H1 (cell line): ENCODE measurements around the gene ACACB. TPM values are rescaled to one million over a fixed set of nuclear protein-coding genes. Genes with fewer than 3 reads are reported as not detected.

Experiments used
- CTCF ChIA-PET: fragments of 300-600 bp; sonication (Branson Sonifier 250); formaldehyde crosslinking; loops from one replicate; lab custom pipeline; 2021; ENCODE audit not compliant: partially characterized antibody; lab: Charles Lee
- POLR2A ChIA-PET: fragments of 300-600 bp; sonication (Branson Sonifier 250); formaldehyde crosslinking; loops from one replicate; lab custom pipeline; 2021; ENCODE audit warnings: inconsistent platforms; ENCODE audit not compliant: partially characterized antibody; lab: Charles Lee
- DNase-seq, 2 experiments: peaks; one replicate each; pipeline versions ENCODE4 v3.0.0 to v3.0.0-alpha.2; 2010 to 2022; ENCODE audit warnings: low spot score in 2 of 2, low read depth in 1 of 2, mixed read lengths in 1 of 2
- FAIRE-seq: peaks from 2 replicates; lab custom pipeline; 2011; peaks lifted over from hg19 to GRCh38; lab: Jason Lieb, UNC
- H2AFZ ChIP-seq: 2 replicates; pipeline ENCODE4 v1.8.1; 2012; ENCODE audit warnings: low read length, inconsistent platforms
- H2AK5ac ChIP-seq: 2 replicates; pipeline ENCODE4 v1.6.1; 2013; ENCODE audit warnings: low read depth, low read length
- H2BK120ac ChIP-seq: replicated peaks from 2 replicates; pipeline ENCODE3; 2013; ENCODE audit warnings: low read depth, low read length, inconsistent platforms
- H2BK12ac ChIP-seq: 2 replicates; pipeline ENCODE4 v1.6.1; 2013; ENCODE audit warnings: low read depth, low read length
- H2BK15ac ChIP-seq: 2 replicates; pipeline ENCODE4 v1.6.1; 2013; ENCODE audit warnings: low read length
- H2BK20ac ChIP-seq: 2 replicates; pipeline ENCODE4 v1.6.1; 2013; ENCODE audit warnings: low read length
- H2BK5ac ChIP-seq: 2 replicates; pipeline ENCODE4 v1.6.1; 2013; ENCODE audit warnings: low read depth, low read length
- H3K14ac ChIP-seq: 2 replicates; pipeline ENCODE4 v1.6.1; 2013; ENCODE audit warnings: inconsistent platforms; ENCODE audit not compliant: insufficient read length
- H3K18ac ChIP-seq: 2 replicates; pipeline ENCODE4 v1.6.1; 2013; ENCODE audit warnings: low read length; ENCODE audit errors: extremely low read depth
- H3K23ac ChIP-seq: 2 replicates; pipeline ENCODE4 v1.6.1; 2013; ENCODE audit warnings: inconsistent platforms; ENCODE audit not compliant: insufficient read length
- H3K23me2 ChIP-seq: 2 replicates; pipeline ENCODE4 v1.6.1; 2013; ENCODE audit warnings: low read depth, low read length
- H3K27ac ChIP-seq: 2 replicates; pipeline ENCODE4 v1.6.1; 2011; ENCODE audit warnings: low read depth, low read length, inconsistent platforms
- H3K27me3 ChIP-seq, 4 experiments: replicated peaks in 1 of 4; 1 replicate in 1 of 4; 2 replicates in 3 of 4; pipeline versions ENCODE4 v1.6.1 to v1.8.1; 2011 to 2013; ENCODE audit warnings: low read length in 3 of 4, mild to moderate bottlenecking in 3 of 4, inconsistent platforms in 2 of 4, mixed read lengths in 2 of 4, moderate library complexity in 1 of 4; ENCODE audit not compliant: control insufficient read depth in 3 of 4, insufficient read depth in 3 of 4; ENCODE audit errors: extremely low read depth in 1 of 4
- H3K36me3 ChIP-seq, 4 experiments: 2 replicates each; pipeline versions ENCODE4 v1.6.1 to v1.8.1; 2011 to 2013; ENCODE audit warnings: mild to moderate bottlenecking in 4 of 4, low read length in 3 of 4, moderate library complexity in 2 of 4, control low read depth in 1 of 4, inconsistent platforms in 1 of 4; ENCODE audit not compliant: insufficient read depth in 4 of 4, control insufficient read depth in 2 of 4
- H3K4ac ChIP-seq: replicated peaks from 2 replicates; pipeline ENCODE3; 2013; ENCODE audit warnings: low read length, low read depth, mixed read lengths, inconsistent platforms; ENCODE audit not compliant: insufficient read length
- H3K4me1 ChIP-seq, 4 experiments: replicated peaks in 1 of 4; 1 replicate in 1 of 4; 2 replicates in 3 of 4; pipeline versions ENCODE4 v1.6.1 to v1.8.1; 2011 to 2013; ENCODE audit warnings: low read length in 3 of 4, inconsistent platforms in 2 of 4, mixed read lengths in 1 of 4; ENCODE audit not compliant: insufficient read depth in 4 of 4, control insufficient read depth in 3 of 4
- H3K4me2 ChIP-seq, 2 experiments: 2 replicates each; pipeline versions ENCODE4 v1.6.1 to v1.8.1; 2011 to 2013; ENCODE audit warnings: low read depth in 2 of 2, low read length in 2 of 2, control low read depth in 1 of 2, inconsistent platforms in 1 of 2, mild to moderate bottlenecking in 1 of 2; ENCODE audit not compliant: insufficient read depth in 1 of 2
- H3K4me3 ChIP-seq, 4 experiments: fragments of 200-600, 300-600 bp in 1 of 4; sonication (generic), shearing (Covaris generic), sonication (Bioruptor Twin) in 1 of 4; 2 replicates each; pipeline versions ENCODE4 v1.5.1 to v1.8.1; 2011 to 2016; ENCODE audit warnings: low read length in 4 of 4, low read depth in 3 of 4, control low read depth in 2 of 4, inconsistent platforms in 2 of 4, mild to moderate bottlenecking in 2 of 4, mixed read lengths in 1 of 4, moderate library complexity in 1 of 4; ENCODE audit not compliant: insufficient read depth in 2 of 4; ENCODE audit errors: extremely low read depth in 1 of 4
- H3K56ac ChIP-seq: replicated peaks from 2 replicates; pipeline ENCODE3; 2013; ENCODE audit warnings: low read depth, mild to moderate bottlenecking, mixed read lengths, low read length, inconsistent platforms; ENCODE audit not compliant: insufficient read length
- H3K79me1 ChIP-seq: 2 replicates; pipeline ENCODE4 v1.6.1; 2013; ENCODE audit warnings: low read depth, low read length, control low read depth
- H3K79me2 ChIP-seq, 2 experiments: 2 replicates each; pipeline versions ENCODE4 v1.6.1 to v1.8.1; 2012 to 2013; ENCODE audit warnings: low read length in 2 of 2, mild to moderate bottlenecking in 2 of 2, inconsistent platforms in 1 of 2; ENCODE audit not compliant: insufficient read depth in 2 of 2, control insufficient read depth in 1 of 2
- H3K9ac ChIP-seq, 4 experiments: replicated peaks in 1 of 4; 1 replicate in 1 of 4; 2 replicates in 3 of 4; pipeline versions ENCODE4 v1.6.1 to v1.8.1; 2011 to 2013; ENCODE audit warnings: low read depth in 3 of 4, low read length in 3 of 4, control low read depth in 2 of 4, mild to moderate bottlenecking in 2 of 4, moderate library complexity in 2 of 4, inconsistent platforms in 1 of 4; ENCODE audit errors: extremely low read depth in 1 of 4
- H3K9me3 ChIP-seq, 2 experiments: 2 replicates each; pipeline versions ENCODE4 v1.6.1 to v1.8.1; 2012 to 2013; ENCODE audit warnings: mild to moderate bottlenecking in 2 of 2, moderate library complexity in 2 of 2, control low read depth in 1 of 2, inconsistent platforms in 1 of 2, low read depth in 1 of 2, low read length in 1 of 2, mixed read lengths in 1 of 2; ENCODE audit not compliant: insufficient read depth in 2 of 2
- H4K20me1 ChIP-seq, 2 experiments: replicated peaks in 1 of 2; 2 replicates each; pipeline versions ENCODE3 to v1.8.1; 2011 to 2013; ENCODE audit warnings: inconsistent platforms in 2 of 2, low read length in 2 of 2, mild to moderate bottlenecking in 1 of 2; ENCODE audit not compliant: insufficient read depth in 2 of 2, control insufficient read depth in 1 of 2
- H4K5ac ChIP-seq: 2 replicates; pipeline ENCODE4 v1.6.1; 2013; ENCODE audit warnings: low read length, low read depth, mixed read lengths, inconsistent platforms; ENCODE audit not compliant: insufficient read length
- H4K8ac ChIP-seq: 2 replicates; pipeline ENCODE4 v1.8.0; 2013; ENCODE audit warnings: mild to moderate bottlenecking, moderate library complexity, low read length, inconsistent platforms; ENCODE audit not compliant: insufficient read depth; ENCODE audit errors: extremely low read depth
- H4K91ac ChIP-seq: replicated peaks from 2 replicates; pipeline ENCODE3; 2013; ENCODE audit warnings: low read length, mixed read lengths, inconsistent platforms; ENCODE audit not compliant: insufficient read length
- CHD1 ChIP-seq: IDR thresholded peaks from 2 replicates; pipeline ENCODE4 v1.6.1; 2012; ENCODE audit warnings: low read depth, low read length, improper control_type of control experiment
- NRF1 ChIP-seq: IDR thresholded peaks from 2 replicates; pipeline ENCODE4 v1.6.1; 2011; ENCODE audit warnings: mild to moderate bottlenecking, low read depth, low read length, improper control_type of control experiment
- WGBS, 2 experiments: shearing (Covaris generic) in 1 of 2; methylation state at CpG; one replicate each; pipeline versions ENCODE4 v1.1.6 to v1.1.7; 2013 to 2015; ENCODE audit warnings: low lambda C conversion rate in 2 of 2, mixed read lengths in 2 of 2, inconsistent platforms in 1 of 2, low coverage in 1 of 2, missing lambda C conversion rate in 1 of 2; ENCODE audit not compliant: insufficient replicate concordance in 2 of 2, insufficient coverage in 1 of 2, insufficient read length in 1 of 2; ENCODE audit errors: extremely low coverage in 1 of 2, missing lambda C conversion rate in 1 of 2; 5-methylcytosine and 5-hydroxymethylcytosine counted together
- polyA plus RNA-seq, 7 experiments: library from polyadenylated mRNA; depleted of rRNA in 3 of 7; stranded (reverse) in 5 of 7; unstranded in 2 of 7; fragments of >200 nt in 5 of 7; fragments of 200-250 nt in 2 of 7; gene quantifications; 1 replicate in 5 of 7; 2 replicates in 1 of 7; 4 replicates in 1 of 7; pipeline versions ENCODE4 v1.2.1 to v1.2.3, GENCODE V29; 2011 to 2013; ENCODE audit warnings: missing spikeins in 2 of 7, mixed read lengths in 2 of 7
- total RNA-seq: library from RNA; stranded (reverse); fragmentation: NEBNext Ultra II Directional; extraction: Animal tissue kit (Norgen Biotek cat#: 25700); gene quantifications from 2 replicates; pipeline ENCODE4 v1.2.1, GENCODE V29; 2021
- TF ChIP-seq, protein P1 (sequence below): IDR thresholded peaks from 2 replicates; pipeline ENCODE4 v1.6.1; 2011; ENCODE audit warnings: low read depth, mild to moderate bottlenecking, low read length; ENCODE audit not compliant: insufficient read depth

The ACACB gene
- total and polyA plus RNA-seq, 2 of the 8 experiments (the other 6 are each of a cell fraction or from before 2014, with no cell fraction given): 5.8 to 15.3 TPM

DNA sequence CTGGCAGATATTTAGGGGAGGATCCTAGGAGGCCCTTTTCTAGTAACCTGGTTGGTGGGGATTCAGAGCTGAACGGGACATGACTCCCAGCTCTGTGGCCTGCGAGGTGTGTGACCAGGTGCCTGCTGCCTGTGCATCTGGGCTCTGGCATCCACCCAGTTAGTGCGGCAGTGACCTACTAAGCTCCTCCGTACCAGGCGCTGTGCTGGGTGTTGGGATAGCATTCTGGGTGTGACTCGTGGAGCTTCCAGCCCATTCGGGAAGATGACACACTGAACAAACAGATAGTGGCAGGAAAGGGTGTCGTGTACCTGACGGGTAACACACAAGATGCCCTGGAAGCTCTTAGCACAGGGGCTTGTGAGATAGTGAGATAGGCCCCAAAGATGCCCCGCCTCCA lies 80.9 kb downstream of the ACACB start:
- Histone ChIP-seq H3K27me3 (no peaks in the 10 kb centered on the region), H3K4ac (no peak overlapping the region), H3K9me3 (no peaks in the 10 kb centered on the region), H3K56ac (no peak overlapping the region), H3K9ac (no peak overlapping the region), H2BK12ac (no peak overlapping the region), H4K20me1 (no peaks in the 10 kb centered on the region), H3K4me2 (no peak overlapping the region), H3K4me3 (no peak overlapping the region), H4K91ac (no peak overlapping the region), H3K36me3 (peaks cover 0 to 2% (median 0%) of the 10 kb centered on the region in 4 experiments; a peak in 2 of 8 replicates), H4K5ac (no peak overlapping the region), H2BK5ac (no peak overlapping the region), H3K4me1 (no peaks in the 10 kb centered on the region), H3K27ac (no peak overlapping the region), H3K23ac (no peak overlapping the region), H2BK20ac (no peak overlapping the region), H3K79me2 (no peaks in the 10 kb centered on the region), H3K14ac (no peak overlapping the region), H2AK5ac (no peak overlapping the region), H3K23me2 (no peaks in the 10 kb centered on the region), H2AFZ (no peak overlapping the region), H3K79me1 (no peaks in the 10 kb centered on the region; the same call in 1 of the 2 replicates), H2BK120ac (no peak overlapping the region), H4K8ac (no peak overlapping the region), H3K18ac (no peak overlapping the region), H2BK15ac (no peak overlapping the region)
- DNase-seq: no peak
- FAIRE-seq: no peak
- POLR2A ChIA-PET: interaction anchor here (1.2 to 1.4 kb wide), 3 partner anchors 10 to 17 kb away, joined by 3 to 4 read pairs (median 4); no protein-coding TSS in a partner anchor
- TF ChIP-seq, protein P1, sequence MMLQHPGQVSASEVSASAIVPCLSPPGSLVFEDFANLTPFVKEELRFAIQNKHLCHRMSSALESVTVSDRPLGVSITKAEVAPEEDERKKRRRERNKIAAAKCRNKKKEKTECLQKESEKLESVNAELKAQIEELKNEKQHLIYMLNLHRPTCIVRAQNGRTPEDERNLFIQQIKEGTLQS: no peak
- no peak for TF ChIP-seq NRF1
- TF ChIP-seq CHD1: no peak
- 94% methylated on average over 10 of the region's 10 CpGs; no CpG with 5 or more reads in 1 of the 2 experiments for WGBS, 2 experiments
- CTCF ChIA-PET: interaction anchor here (1.3 to 1.4 kb wide), 2 partner anchors 62 to 64 kb away, joined by 3 read pairs; no protein-coding TSS in a partner anchor
